HepG2 (cell line): ENCODE data around the gene KLHL3. TPM values are rescaled to one million over a fixed set of nuclear protein-coding genes. Genes with fewer than 3 reads are reported as not detected.

Source experiments
- GATA4 ChIP-seq: sonication (generic); IDR thresholded peaks from 2 replicates; pipeline ENCODE4 v1.6.1; 2016; ENCODE audit warnings: antibody characterized with exemption, low read depth, borderline replicate concordance
- HES4 ChIP-seq: sonication (generic); formaldehyde crosslinking; IDR thresholded peaks from 2 replicates; pipeline ENCODE4 v1.9.0; 2021; ENCODE audit warnings: mild to moderate bottlenecking, missing genetic modification reagents, borderline replicate concordance
- KIAA2018 ChIP-seq: sonication (generic); formaldehyde crosslinking; IDR thresholded peaks from 2 replicates; pipeline ENCODE4 v1.5.0; 2020; ENCODE audit warnings: mild to moderate bottlenecking, missing genetic modification reagents, borderline replicate concordance
- PHB2 ChIP-seq: fragments of 450-650 bp; IDR thresholded peaks from 2 replicates; pipeline ENCODE4 v1.6.1; 2018; ENCODE audit not compliant: partially characterized antibody
- STAT5B ChIP-seq: sonication (generic); formaldehyde crosslinking; IDR thresholded peaks from 2 replicates; pipeline ENCODE4 v1.4.0; 2020; ENCODE audit warnings: missing genetic modification reagents
- ZFP36L2 ChIP-seq: sonication (generic); formaldehyde crosslinking; IDR thresholded peaks from 2 replicates; pipeline ENCODE4 v1.4.0; 2020; ENCODE audit warnings: missing genetic modification reagents
- ZNF331 ChIP-seq: sonication (generic); formaldehyde crosslinking; IDR thresholded peaks from 2 replicates; pipeline ENCODE4 v1.4.0; 2020; ENCODE audit warnings: missing genetic modification reagents
- ZNF431 ChIP-seq: sonication (generic); formaldehyde crosslinking; IDR thresholded peaks from 2 replicates; pipeline ENCODE4 v1.9.0; 2022; ENCODE audit warnings: missing genetic modification reagents, low read depth, mild to moderate bottlenecking, borderline replicate concordance
- ZNF546 ChIP-seq: sonication (generic); formaldehyde crosslinking; conservative IDR thresholded peaks from 2 replicates; pipeline ENCODE4 v1.8.1; 2023; ENCODE audit warnings: mild to moderate bottlenecking, missing genetic modification reagents
- ZNF563 ChIP-seq: sonication (generic); formaldehyde crosslinking; IDR thresholded peaks from 2 replicates; pipeline ENCODE4 v1.8.0; 2022; ENCODE audit warnings: mild to moderate bottlenecking, moderate library complexity, missing genetic modification reagents
- ZNF576 ChIP-seq: sonication (generic); formaldehyde crosslinking; IDR thresholded peaks from 2 replicates; pipeline ENCODE4 v1.4.0; 2020; ENCODE audit warnings: mild to moderate bottlenecking, missing genetic modification reagents
- ZNF691 ChIP-seq: sonication (generic); formaldehyde crosslinking; IDR thresholded peaks from 2 replicates; pipeline ENCODE4 v1.4.0; 2020; ENCODE audit warnings: missing genetic modification reagents, low read depth, mild to moderate bottlenecking, borderline replicate concordance
- ZNF770 ChIP-seq: sonication (generic); formaldehyde crosslinking; IDR thresholded peaks from 2 replicates; pipeline ENCODE4 v1.5.0; 2020; ENCODE audit warnings: mild to moderate bottlenecking, missing genetic modification reagents
- polyA plus RNA-seq, 8 experiments: library from polyadenylated mRNA; depleted of rRNA in 3 of 8; stranded (reverse) in 7 of 8; unstranded in 1 of 8; fragments of >200 nt; fragmentation: Illumina TruSeq in 4 of 8; extraction: Trizol in 4 of 8; gene quantifications; 2 replicates each; pipeline versions ENCODE4 v1.2.1 to v1.2.3, GENCODE V29; 2011 to 2016; ENCODE audit warnings: low read depth in 4 of 8, missing spikeins in 1 of 8, mixed read lengths in 1 of 8; ENCODE audit not compliant: insufficient read depth in 1 of 8
- total RNA-seq, 5 experiments: library from RNA; depleted of rRNA; stranded (reverse); fragments of >200 nt; fragmentation: Illumina TruSeq; extraction: Trizol; gene quantifications; 2 replicates each; pipeline ENCODE4 v1.2.3, GENCODE V29; 2016; ENCODE audit warnings: low read depth in 1 of 5

Gene KLHL3
- total and polyA plus RNA-seq, 2 of the 13 experiments (the other 11 are each of a cell fraction or from before 2014, with no cell fraction given) = 0.02 to 0.08 TPM

GRCh38 chr5:137754188-137754960, 18.5 kb upstream of the KLHL3 start, which contains the start of gene HNRNPA0 (continued):
- TF ChIP-seq ZNF691 (CRISPR knock-in tag) (peak; percentile 95), HES4 (CRISPR knock-in tag) (peak; percentile 45; the same call in 1 of the 2 replicates), PHB2 (no peak), ZNF770 (CRISPR knock-in tag) (peak; percentile 45; the same call in 1 of the 2 replicates), STAT5B (CRISPR knock-in tag) (0 out of 2 replicates have a peak, but pooled peaks have one; percentile 22), ZNF546 (CRISPR knock-in tag) (peak; percentile 39; the same call in 1 of the 2 replicates), ZNF576 (no peak), ZNF331 (CRISPR knock-in tag) (peak; percentile 33; the same call in 1 of the 2 replicates), KIAA2018 (CRISPR knock-in tag) (no peak), ZNF431 (CRISPR knock-in tag) (peak; percentile 83; the same call in 1 of the 2 replicates), ZFP36L2 (CRISPR knock-in tag) (no peak), ZNF563 (CRISPR knock-in tag) (peak; percentile 40), GATA4 (peak; percentile 60; the same call in 1 of the 2 replicates)
